Upper lobe of right lung (tissue), 1 donor: ENCODE measurements around the gene INHBC. TPM values are rescaled to one million over a fixed set of nuclear protein-coding genes. Genes with fewer than 3 reads are reported as not detected.

Experiments
- ATAC-seq: fragments of 200-7000 bp; cut with Tn5 transposase; one replicate; pipeline ENCODE4 v1.9.1; 2020; ENCODE audit warnings: mild to moderate bottlenecking, moderate library complexity
- DNase-seq: peaks from one replicate; pipeline ENCODE4 v3.0.0-alpha.2; 2020
- H3K27ac ChIP-seq: fragments of 200-600 bp; one replicate; pipeline ENCODE4 v1.8.0; 2022
- H3K27me3 ChIP-seq: fragments of 200-600 bp; one replicate; pipeline ENCODE4 v1.8.0; 2022; ENCODE audit warnings: mild to moderate bottlenecking
- H3K36me3 ChIP-seq: fragments of 200-600 bp; one replicate; pipeline ENCODE4 v1.8.0; 2022
- H3K4me1 ChIP-seq: fragments of 200-600 bp; one replicate; pipeline ENCODE4 v1.8.0; 2022
- H3K4me3 ChIP-seq: fragments of 200-600 bp; one replicate; pipeline ENCODE4 v1.8.0; 2022; ENCODE audit warnings: mild to moderate bottlenecking
- H3K9me3 ChIP-seq: fragments of 200-600 bp; one replicate; pipeline ENCODE4 v1.8.0; 2022
- intact Hi-C: fragments of 100-400 bp; cut with DNase I; formaldehyde crosslinking; loops from one replicate; pipeline ENCODE4 v1.11.0; 2022
- total RNA-seq: library from RNA; stranded (reverse); fragmentation: NEBNext Ultra II Directional; extraction: Animal tissue kit (Norgen Biotek cat#: 25700); gene quantifications from one replicate; pipeline ENCODE4 v1.2.1, GENCODE V29; 2021
- TF ChIP-seq, protein P1 (sequence below): fragments of 200-600 bp; IDR thresholded peaks from one replicate; pipeline ENCODE4 v1.8.0; 2022; ENCODE audit warnings: antibody characterized with exemption
- donor health status: DM: no; HTN: yes; CAD: no; lungs with severe emphysema.

The INHBC gene
- total RNA-seq, 1 donor from 2014 or later: not detected

DNA sequence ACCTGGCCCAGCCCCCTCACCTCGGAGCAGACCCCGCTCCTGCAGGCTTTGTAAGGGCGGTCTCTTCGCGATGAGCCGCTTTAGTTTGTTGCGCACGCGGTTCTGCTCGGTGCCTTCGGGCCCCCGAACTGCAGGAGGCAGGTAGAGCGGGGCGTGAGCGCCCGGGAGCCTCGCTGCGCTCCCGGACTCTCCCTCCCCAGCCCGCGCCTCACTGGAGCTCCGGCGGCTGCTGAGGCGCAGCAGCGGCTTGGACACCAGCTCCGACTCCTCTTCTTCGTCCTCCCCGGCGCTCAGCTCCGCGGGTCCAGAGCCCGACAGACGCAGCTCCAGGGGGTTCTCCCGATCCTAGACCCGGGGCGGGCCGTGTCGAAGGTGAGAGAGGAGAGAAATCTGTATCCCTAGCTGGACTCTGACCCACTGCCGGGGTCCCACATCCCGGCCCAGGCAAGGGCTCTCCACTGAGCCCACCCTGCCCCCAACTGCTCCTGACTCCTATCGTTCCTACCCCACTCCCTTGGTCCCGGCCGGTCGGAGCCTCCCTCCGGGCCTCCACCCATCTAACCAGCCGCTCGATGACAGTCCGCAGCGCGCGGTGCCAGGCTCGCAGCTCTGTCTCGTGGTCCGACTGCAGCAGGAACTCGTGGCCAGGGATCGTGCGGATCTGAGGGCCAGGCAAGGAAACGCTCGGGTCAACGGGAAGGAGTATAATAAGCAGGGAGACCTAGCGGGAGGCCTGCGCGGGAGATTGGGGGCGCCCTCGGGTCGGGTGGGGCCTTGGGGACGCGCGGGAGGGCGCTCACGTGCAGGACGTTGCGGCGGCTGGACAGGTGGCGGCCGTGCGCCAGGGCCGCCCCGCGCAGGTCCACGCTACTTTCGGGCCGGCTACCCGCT is 40.9 kb downstream of the INHBC start:
- Histone ChIP-seq H3K27ac (no peak overlapping the region), H3K36me3 (peaks cover 4% of the 10 kb centered on the region), H3K4me1 (peaks cover 26% of the 10 kb centered on the region), H3K9me3 (no peaks in the 10 kb centered on the region), H3K4me3 (peak overlapping the region; percentile 46), H3K27me3 (peaks cover 42% of the 10 kb centered on the region)
- intact Hi-C loops: no loop called here
- TF ChIP-seq, protein P1, sequence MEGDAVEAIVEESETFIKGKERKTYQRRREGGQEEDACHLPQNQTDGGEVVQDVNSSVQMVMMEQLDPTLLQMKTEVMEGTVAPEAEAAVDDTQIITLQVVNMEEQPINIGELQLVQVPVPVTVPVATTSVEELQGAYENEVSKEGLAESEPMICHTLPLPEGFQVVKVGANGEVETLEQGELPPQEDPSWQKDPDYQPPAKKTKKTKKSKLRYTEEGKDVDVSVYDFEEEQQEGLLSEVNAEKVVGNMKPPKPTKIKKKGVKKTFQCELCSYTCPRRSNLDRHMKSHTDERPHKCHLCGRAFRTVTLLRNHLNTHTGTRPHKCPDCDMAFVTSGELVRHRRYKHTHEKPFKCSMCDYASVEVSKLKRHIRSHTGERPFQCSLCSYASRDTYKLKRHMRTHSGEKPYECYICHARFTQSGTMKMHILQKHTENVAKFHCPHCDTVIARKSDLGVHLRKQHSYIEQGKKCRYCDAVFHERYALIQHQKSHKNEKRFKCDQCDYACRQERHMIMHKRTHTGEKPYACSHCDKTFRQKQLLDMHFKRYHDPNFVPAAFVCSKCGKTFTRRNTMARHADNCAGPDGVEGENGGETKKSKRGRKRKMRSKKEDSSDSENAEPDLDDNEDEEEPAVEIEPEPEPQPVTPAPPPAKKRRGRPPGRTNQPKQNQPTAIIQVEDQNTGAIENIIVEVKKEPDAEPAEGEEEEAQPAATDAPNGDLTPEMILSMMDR: no peak
- ATAC-seq: peak; percentile 32
- DNase-seq: peak; percentile 71

- peak overlapping the region; percentile 60 for H3K27ac ChIP-seq
- peak; percentile 65 for ATAC-seq
Measured at GRCh38 chr12:57476162-57476992, 41.8 kb downstream of the INHBC start.

GRCh38 chr12:57476993-57477709 is 42.6 kb downstream of the INHBC start:
- ATAC-seq (no peak), DNase-seq (no peak)
- H3K4me1 ChIP-seq: peaks cover 26% of the 10 kb centered on the region
- H3K27ac ChIP-seq: peak overlapping the region; percentile 77
- no peaks in the 10 kb centered on the region for H3K9me3 ChIP-seq
- H3K4me3 ChIP-seq: peak overlapping the region; percentile 46
- peaks cover 33% of the 10 kb centered on the region for H3K27me3 ChIP-seq
- H3K36me3 ChIP-seq: peaks cover 4% of the 10 kb centered on the region
- intact Hi-C loops: no loop called here
- TF ChIP-seq, protein P1: no peak

More at GRCh38 chr12:57476162-57476992, 41.8 kb downstream of the INHBC start:
- TF ChIP-seq, protein P1: peak; percentile 36
- peaks cover 4% of the 10 kb centered on the region for H3K36me3 ChIP-seq
- intact Hi-C loops: no loop called here
- peak; percentile 78 for DNase-seq
- H3K4me3 ChIP-seq: peak overlapping the region; percentile 46
- H3K9me3 ChIP-seq: no peaks in the 10 kb centered on the region
- peaks cover 41% of the 10 kb centered on the region for H3K27me3 ChIP-seq
- H3K4me1 ChIP-seq: peaks cover 26% of the 10 kb centered on the region

DNA sequence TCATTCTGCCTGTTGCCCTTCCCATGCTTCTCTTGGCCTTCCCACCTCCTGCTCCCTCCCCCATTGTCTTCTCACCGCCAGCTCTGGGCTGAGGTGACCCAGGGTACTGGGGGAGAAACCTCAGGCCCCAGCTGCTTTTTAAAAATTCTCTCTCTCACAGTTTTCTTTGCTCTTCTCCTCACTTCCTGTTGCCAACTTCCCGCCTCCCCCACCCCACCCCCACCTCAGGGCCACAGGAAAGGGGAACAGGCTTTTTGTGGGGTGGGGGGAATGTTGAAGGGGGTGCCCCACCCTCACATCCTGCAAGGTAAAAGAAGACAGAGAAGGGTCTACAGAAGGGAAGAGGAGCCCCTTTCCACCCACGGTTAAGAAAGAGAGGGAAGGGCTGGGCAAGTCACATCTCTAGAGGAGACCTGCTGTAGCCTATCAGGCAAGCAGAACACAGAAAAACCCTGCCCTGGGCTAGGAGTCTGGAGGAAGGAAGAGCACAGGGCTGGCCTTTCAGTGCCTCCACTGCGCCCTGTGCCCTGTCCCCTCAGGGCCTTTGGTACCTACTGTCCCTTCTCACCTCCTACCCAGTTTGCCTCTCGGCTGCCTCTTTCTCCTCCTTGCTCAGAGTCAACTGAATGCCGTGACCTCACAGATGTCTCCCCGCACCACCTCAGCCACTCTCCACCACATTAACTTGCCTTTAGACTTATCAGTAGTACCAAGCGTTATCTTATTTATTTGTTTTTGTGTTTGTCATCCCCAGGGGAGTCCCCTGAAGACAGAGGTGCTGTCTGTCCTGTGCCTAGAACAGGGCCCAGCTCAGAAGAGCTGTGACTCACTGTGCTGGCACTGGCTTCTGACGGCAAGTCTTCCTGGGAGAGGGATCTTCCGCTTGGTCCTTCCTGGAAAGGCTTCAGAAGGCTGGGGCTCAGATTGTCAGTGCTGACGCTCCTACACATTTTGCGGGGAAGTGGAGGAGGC is 43.4 kb downstream of the INHBC start:
- no peaks in the 10 kb centered on the region for H3K9me3 ChIP-seq
- peaks cover 4% of the 10 kb centered on the region for H3K36me3 ChIP-seq
- TF ChIP-seq, protein P1: no peak
- peaks cover 31% of the 10 kb centered on the region for H3K27me3 ChIP-seq
- H3K27ac ChIP-seq: peak overlapping the region; percentile 77
- peak overlapping the region; percentile 46 for H3K4me3 ChIP-seq
- intact Hi-C loops: no loop called here
- peaks cover 26% of the 10 kb centered on the region for H3K4me1 ChIP-seq
- DNase-seq (no peak), ATAC-seq (peak; percentile 53)
